ENCODE measurements around the gene PARVG. TPM values are rescaled to one million over a fixed set of nuclear protein-coding genes. Genes with fewer than 3 reads are reported as not detected.

The PARVG gene
- total RNA-seq = not detected in 2 replicates

GRCh38 chr22:44180706-44181032 lies at the start of gene PARVG:
PARVG (plus strand) TSS chr22:44180925; CDS start chr22:44183330, 2,405 bp downstream.

Other genes with a start within 250 kb of the PARVG start
- 49.5 and 51.9 TPM in 2 replicates for gene SAMM50, start 225.5 kb upstream of the PARVG start, total RNA-seq
- 43.4 and 61.2 TPM in 2 replicates for gene PARVB, start 156.6 kb upstream of the PARVG start, total RNA-seq
- under 0.01 and 0.15 TPM in 2 replicates for gene SHISAL1, start 132.0 kb downstream of the PARVG start, total RNA-seq